Urothelium cell line (cell line): Measurements from ENCODE around the gene PON3.

ENCODE experiments used
- DNase-seq: peaks from one replicate; pipeline ENCODE4 v3.0.0; 2011; ENCODE audit warnings: low spot score, mixed read lengths
- FAIRE-seq: peaks from 2 replicates; lab custom pipeline; 2011; peaks lifted over from hg19 to GRCh38; lab: Jason Lieb, UNC

Gene PON3

GRCh38 chr7:95342642-95343307 lies 53.4 kb downstream of the PON3 start:
- FAIRE-seq = no peak
- no peak for DNase-seq

- peak; percentile 20 for FAIRE-seq
- no peak for DNase-seq
Observed at GRCh38 chr7:95342029-95342428, 54.1 kb downstream of the PON3 start.

GRCh38 chr7:95340491-95340890 lies 55.7 kb downstream of the PON3 start:
- FAIRE-seq (no peak), DNase-seq (no peak)

GRCh38 chr7:95338832-95339231 lies 57.3 kb downstream of the PON3 start:
- FAIRE-seq (no peak), DNase-seq (no peak)

- FAIRE-seq = peak; percentile 59
- DNase-seq = peak; percentile 45
Observed at GRCh38 chr7:95335093-95335492, 61.1 kb downstream of the PON3 start.

GRCh38 chr7:95334447-95334846 lies 61.7 kb downstream of the PON3 start:
- no peak for FAIRE-seq
- DNase-seq = no peak

- peak; percentile 58 for FAIRE-seq
- DNase-seq = no peak
Observed at GRCh38 chr7:95330961-95331337, 65.2 kb downstream of the PON3 start.

DNA sequence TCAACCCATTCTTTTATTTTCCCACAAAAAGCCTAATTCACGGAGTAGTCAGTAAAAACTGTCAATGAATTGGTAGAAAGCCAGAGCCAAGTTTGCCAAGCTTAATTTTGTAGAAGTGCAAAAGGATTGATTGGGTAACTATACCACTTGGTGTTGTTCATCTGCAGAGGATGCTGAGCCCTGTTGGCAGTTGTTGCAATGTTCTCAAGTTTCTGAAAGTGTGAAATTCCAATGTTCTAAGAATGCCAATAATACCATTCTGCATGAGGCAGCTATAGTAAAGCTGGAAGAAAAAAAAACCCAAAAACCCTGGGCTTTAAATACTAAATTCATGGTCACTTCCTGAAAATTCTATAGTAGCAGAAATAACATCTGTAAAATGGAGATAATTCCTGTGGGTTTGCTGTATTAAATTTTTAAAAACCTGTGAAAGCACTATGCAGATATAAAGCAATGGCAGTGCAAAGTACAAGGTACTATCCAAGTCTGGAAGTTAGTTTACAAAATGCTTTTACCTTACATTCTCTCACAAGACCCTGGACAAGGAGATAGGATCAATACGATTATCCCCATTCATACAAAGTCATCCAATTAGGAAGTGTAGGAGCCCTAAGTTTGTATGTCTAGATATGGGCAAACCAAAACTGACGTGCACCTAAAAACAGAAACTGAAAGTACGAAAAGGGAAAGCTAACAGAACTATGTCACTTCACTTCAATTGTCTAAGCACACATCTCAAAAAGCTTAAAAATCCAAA lies 65.8 kb downstream of the PON3 start:
- no peak for FAIRE-seq
- DNase-seq = no peak

DNA sequence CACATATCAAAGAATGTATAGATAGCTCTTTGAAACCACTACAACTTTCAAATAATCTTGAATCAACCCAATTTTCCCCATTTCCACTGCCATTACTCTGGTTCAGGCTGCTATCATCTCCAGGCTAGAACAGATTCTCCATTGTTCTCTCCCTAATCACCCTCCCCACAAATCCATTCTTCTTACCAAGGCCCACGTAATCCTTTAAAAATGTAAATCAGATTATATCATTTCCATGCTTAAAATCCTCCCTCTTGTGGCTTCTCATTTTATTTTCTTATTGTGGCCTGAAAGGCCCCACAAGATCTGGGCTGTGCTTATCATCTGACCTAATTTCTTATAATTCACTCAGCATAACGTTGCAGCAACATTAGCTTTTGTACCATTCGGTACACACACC lies 68.8 kb downstream of the PON3 start:
- FAIRE-seq (no peak), DNase-seq (no peak)

GRCh38 chr7:95324431-95324830 lies 71.7 kb downstream of the PON3 start, which contains the start of gene PON1:
Gene PON1, minus strand, starts transcription at chr7:95324532. Its CDS starts 57 bp downstream, at chr7:95324475.
- DNase-seq = no peak
- no peak for FAIRE-seq

DNA sequence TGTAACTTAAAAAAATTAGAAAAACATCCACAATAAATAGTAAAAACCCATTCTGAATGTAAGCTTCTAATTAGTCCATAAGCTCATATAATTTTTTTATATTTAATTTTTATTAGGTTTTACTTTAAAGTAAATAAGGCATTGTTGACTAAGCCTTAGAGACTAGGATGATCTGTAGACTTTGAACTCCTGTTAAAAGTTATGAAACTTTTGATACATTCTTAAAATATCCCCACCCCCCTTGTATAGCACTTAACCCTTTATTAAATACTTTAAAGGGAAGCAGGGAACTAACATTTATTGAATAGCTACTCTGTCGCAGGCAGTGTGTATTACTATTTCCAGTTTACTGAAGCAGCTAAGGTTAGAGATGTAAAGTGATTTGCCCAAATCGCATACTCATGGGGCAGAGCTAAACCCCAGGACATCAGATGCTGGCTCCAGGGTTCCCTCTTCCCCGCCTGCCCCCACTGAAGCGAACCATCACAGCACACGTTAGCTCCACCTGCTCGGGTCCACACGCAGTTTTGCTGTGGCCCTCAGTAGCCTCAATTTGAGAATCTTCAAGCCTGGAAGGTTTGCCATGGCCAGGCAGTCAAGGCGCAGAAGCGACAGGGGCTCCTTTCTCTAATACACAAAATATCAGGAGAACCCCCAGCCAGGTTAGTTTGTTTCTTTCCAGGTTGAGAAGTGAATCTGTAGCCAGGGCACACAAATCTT lies 72.6 kb downstream of the PON3 start:
- FAIRE-seq (no peak), DNase-seq (no peak)

DNA sequence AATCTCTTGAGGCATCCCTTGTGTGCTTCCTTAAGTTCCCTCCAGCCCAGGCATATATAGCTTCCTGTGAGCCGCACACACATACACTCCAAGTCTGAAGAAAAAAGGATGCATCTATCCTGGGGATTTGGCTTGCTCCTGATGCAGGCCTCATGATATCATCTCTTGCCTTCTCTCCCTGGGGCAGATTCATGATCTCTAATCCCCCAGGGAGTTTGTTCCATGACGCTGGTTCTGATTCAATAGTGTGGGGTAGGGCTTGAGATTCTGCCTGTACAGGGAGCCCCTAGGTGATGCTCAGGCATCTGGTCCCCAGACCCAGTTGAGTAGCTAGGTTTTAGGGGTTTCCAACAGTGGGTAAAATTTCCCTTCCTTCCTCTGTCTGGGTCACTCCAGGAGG lies 73.3 kb downstream of the PON3 start:
- FAIRE-seq = no peak
- DNase-seq = no peak

DNA sequence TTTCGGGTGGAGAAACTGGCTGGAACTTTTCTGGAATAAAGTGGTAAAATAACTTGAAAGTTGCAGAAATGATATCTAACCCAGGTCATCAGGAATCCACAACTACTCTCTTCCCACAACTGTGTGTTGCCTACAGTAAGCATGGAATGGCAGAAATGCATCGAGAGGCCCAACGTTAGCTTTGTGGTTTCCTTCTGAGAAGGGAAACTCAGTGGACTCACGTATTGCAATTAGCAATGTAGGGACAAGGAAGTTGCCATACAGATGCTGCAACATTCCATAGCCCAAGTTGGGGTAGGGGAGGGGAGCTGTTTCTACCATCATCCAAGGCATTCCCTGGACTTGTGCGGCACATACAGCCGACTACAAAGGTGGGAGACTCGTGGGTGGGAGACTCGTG lies 73.8 kb downstream of the PON3 start:
- DNase-seq (no peak), FAIRE-seq (no peak)

DNA sequence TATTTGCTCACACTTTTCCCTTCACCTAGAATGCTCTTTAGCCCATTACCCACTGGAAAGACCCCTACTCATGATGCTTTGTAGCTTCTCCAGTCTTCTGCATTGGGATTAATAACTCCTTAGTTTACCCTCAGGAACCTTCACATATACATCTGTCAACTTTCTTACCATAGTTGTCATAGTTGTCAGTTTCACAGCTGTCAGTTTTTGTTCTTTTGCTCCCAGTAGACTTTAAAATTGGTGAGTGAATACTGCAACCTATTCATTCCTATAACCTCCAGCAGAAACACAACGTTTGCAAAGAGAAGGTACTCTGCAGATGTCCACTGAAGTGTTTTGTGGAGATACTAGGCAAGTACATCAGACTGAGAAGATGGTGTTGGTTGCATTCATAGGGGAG lies 74.5 kb downstream of the PON3 start:
- DNase-seq (no peak), FAIRE-seq (no peak)

- FAIRE-seq (no peak), DNase-seq (no peak)
Observed at GRCh38 chr7:95320651-95321050, 75.5 kb downstream of the PON3 start.

DNA sequence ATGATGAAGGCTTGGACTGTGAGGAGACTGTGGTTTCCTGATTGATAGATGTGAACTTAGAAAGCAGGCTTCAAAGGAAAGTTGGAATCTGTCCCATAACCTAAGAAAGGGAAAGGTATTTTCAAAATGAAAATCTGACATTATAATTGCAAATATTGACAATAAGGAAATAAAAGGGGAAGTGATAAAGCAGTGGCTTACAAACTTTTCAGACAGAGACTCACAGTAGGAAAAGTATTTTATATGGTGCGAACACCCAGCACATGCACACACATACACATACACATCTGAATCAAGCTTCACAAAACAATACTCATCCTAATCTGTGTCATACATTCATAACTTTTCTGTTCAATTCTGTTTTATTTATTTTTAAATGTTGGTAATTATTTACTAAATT lies 76.6 kb downstream of the PON3 start:
- no peak for FAIRE-seq
- DNase-seq = no peak

- FAIRE-seq (no peak), DNase-seq (no peak)
Observed at GRCh38 chr7:95318501-95319100, 77.6 kb downstream of the PON3 start.

- DNase-seq (no peak), FAIRE-seq (no peak)
Observed at GRCh38 chr7:95317966-95318365, 78.2 kb downstream of the PON3 start.

DNA sequence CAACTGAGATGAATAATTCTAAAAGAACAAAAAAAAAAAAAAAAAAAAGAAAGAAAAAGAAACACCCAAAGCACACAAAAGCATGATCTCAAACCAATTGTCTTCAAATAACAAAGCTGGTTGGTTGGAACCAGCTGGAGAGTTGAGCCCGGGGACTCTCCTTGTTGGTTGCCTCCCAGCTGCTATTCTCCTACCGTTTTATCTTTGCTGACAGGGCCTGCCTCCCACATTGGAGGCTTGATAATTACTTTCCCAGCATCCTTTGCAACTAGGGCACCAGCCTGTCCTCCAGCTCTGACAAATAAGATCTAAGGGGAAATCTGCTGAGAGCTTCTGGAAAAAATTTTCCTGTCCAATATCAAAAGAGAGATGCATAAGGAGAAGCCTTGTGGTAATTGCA lies 78.6 kb downstream of the PON3 start:
- DNase-seq (no peak), FAIRE-seq (no peak)

GRCh38 chr7:95316588-95316987 lies 79.6 kb downstream of the PON3 start:
- DNase-seq (no peak), FAIRE-seq (no peak)

DNA sequence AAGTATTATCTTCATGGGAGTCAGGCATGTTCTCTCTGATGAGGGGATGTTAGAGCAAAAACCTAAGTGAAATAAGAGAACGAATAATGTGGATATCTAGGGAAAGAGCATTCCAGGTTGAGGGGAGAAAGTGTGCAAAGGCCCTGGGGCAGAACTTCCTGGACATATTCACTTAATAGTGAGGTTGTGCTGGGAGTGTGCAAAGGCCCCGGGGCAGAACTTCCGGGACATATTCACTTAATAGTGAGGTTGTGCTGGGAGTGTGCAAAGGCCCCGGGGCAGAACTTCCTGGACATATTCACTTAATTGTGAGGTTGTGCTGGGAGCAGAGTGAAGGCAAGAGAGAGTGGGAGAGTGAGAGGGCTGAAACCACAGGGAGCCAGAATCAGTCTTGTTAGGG lies 83.6 kb downstream of the PON3 start:
- DNase-seq (no peak), FAIRE-seq (no peak)

DNA sequence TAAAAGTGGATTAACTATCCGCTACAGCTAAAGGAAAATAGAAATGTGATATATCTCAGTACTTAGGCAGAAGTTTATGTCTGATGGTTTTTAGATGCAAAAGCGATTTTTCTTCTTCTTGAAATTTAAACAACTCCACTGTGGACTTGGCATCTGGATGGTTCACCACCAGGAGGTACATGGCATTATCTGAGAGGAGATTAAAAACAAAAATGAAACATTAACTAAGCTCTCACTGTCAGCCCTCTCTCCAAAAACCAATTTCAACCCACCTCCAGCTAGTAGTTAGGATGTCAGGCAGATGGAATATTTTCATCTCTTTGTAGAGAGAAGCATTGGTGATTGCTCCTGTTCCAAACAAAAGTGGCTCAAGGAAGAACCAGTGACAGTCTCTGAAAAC lies 84.8 kb downstream of the PON3 start:
- no peak for FAIRE-seq

More for the DNA sequence above, 84.8 kb downstream of the PON3 start:
- DNase-seq = no peak
